ENCODE results near the gene TTC23. TPM values are rescaled to one million over a fixed set of nuclear protein-coding genes. Genes with fewer than 3 reads are reported as not detected.

The TTC23 gene
- total RNA-seq, 1 donor from 2014 or later = 23.1 TPM

DNA sequence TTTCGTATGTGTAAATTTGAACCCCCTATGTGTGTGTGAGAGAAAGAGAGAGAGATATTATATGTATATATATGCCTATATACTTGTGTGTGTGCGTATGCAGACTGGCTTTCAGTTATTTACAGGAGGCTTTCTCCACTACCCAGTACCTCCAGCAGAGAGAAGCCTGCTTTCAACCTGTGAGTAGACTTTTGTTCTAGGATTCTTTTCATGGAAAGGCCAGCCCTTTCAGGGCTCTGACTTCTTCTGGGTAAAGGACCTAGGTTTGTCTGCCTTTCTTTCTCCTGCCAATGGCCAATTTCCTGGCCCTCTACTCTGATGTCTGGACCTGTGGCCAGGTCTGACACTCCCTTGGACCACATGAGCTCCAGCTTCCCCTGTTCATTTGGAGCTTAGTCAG is 25.7 kb upstream of the TTC23 start:
- no peaks in the 10 kb centered on the region for H3K9me3 Mint-ChIP-seq (ENCODE audit: unreplicated experiment)
- H3K27ac Mint-ChIP-seq (ENCODE audit: unreplicated experiment) = no peak overlapping the region
- DNase-seq (ENCODE audit: extremely low spot score, unreplicated experiment) = no peak
- no peak overlapping the region for H3K4me3 Mint-ChIP-seq (ENCODE audit: unreplicated experiment)
- no peaks in the 10 kb centered on the region for H3K27me3 Mint-ChIP-seq (ENCODE audit: unreplicated experiment)
- H3K36me3 Mint-ChIP-seq (ENCODE audit: unreplicated experiment) = peaks cover 11% of the 10 kb centered on the region
- TF ChIP-seq, protein P1, sequence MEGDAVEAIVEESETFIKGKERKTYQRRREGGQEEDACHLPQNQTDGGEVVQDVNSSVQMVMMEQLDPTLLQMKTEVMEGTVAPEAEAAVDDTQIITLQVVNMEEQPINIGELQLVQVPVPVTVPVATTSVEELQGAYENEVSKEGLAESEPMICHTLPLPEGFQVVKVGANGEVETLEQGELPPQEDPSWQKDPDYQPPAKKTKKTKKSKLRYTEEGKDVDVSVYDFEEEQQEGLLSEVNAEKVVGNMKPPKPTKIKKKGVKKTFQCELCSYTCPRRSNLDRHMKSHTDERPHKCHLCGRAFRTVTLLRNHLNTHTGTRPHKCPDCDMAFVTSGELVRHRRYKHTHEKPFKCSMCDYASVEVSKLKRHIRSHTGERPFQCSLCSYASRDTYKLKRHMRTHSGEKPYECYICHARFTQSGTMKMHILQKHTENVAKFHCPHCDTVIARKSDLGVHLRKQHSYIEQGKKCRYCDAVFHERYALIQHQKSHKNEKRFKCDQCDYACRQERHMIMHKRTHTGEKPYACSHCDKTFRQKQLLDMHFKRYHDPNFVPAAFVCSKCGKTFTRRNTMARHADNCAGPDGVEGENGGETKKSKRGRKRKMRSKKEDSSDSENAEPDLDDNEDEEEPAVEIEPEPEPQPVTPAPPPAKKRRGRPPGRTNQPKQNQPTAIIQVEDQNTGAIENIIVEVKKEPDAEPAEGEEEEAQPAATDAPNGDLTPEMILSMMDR (IDR thresholded peaks at IDR 0.05) = no peak
- peaks cover 21% of the 10 kb centered on the region for H3K4me1 Mint-ChIP-seq (ENCODE audit: unreplicated experiment)

- H3K4me1 Mint-ChIP-seq (ENCODE audit: unreplicated experiment) = peaks cover 15% of the 10 kb centered on the region
- peak overlapping the region; percentile 17 for H3K27ac Mint-ChIP-seq (ENCODE audit: unreplicated experiment)
- no peak for DNase-seq (ENCODE audit: extremely low spot score, unreplicated experiment)
- no peaks in the 10 kb centered on the region for H3K9me3 Mint-ChIP-seq (ENCODE audit: unreplicated experiment)
- peaks cover 1% of the 10 kb centered on the region for H3K36me3 Mint-ChIP-seq (ENCODE audit: unreplicated experiment)
- TF ChIP-seq, protein P1 (IDR thresholded peaks at IDR 0.05) = no peak
- no peaks in the 10 kb centered on the region for H3K27me3 Mint-ChIP-seq (ENCODE audit: unreplicated experiment)
- H3K4me3 Mint-ChIP-seq (ENCODE audit: unreplicated experiment) = no peak overlapping the region
Measured at GRCh38 chr15:99273801-99274200, 24.4 kb upstream of the TTC23 start.

- Mint-ChIP-seq H3K9me3 (ENCODE audit: unreplicated experiment) (no peaks in the 10 kb centered on the region), H3K36me3 (ENCODE audit: unreplicated experiment) (peaks cover 8% of the 10 kb centered on the region), H3K4me3 (ENCODE audit: unreplicated experiment) (no peak overlapping the region), H3K27ac (ENCODE audit: unreplicated experiment) (no peak overlapping the region), H3K27me3 (ENCODE audit: unreplicated experiment) (no peaks in the 10 kb centered on the region), H3K4me1 (ENCODE audit: unreplicated experiment) (peaks cover 8% of the 10 kb centered on the region)
- no peak for DNase-seq (ENCODE audit: extremely low spot score, unreplicated experiment)
- TF ChIP-seq, protein P1 (IDR thresholded peaks at IDR 0.05) = no peak
Measured at GRCh38 chr15:99268431-99268830, 19.1 kb upstream of the TTC23 start.

GRCh38 chr15:99267957-99268356 is 18.6 kb upstream of the TTC23 start:
- H3K4me3 Mint-ChIP-seq (ENCODE audit: unreplicated experiment) = no peak overlapping the region
- H3K9me3 Mint-ChIP-seq (ENCODE audit: unreplicated experiment) = no peaks in the 10 kb centered on the region
- TF ChIP-seq, protein P1 (IDR thresholded peaks at IDR 0.05) = no peak
- H3K27me3 Mint-ChIP-seq (ENCODE audit: unreplicated experiment) = no peaks in the 10 kb centered on the region
- peaks cover 4% of the 10 kb centered on the region for H3K4me1 Mint-ChIP-seq (ENCODE audit: unreplicated experiment)
- DNase-seq (ENCODE audit: extremely low spot score, unreplicated experiment) = no peak
- peaks cover 9% of the 10 kb centered on the region for H3K36me3 Mint-ChIP-seq (ENCODE audit: unreplicated experiment)
- H3K27ac Mint-ChIP-seq (ENCODE audit: unreplicated experiment) = no peak overlapping the region

GRCh38 chr15:99265541-99266070 is 16.2 kb upstream of the TTC23 start:
- TF ChIP-seq, protein P1 (IDR thresholded peaks at IDR 0.05) = no peak
- Mint-ChIP-seq H3K9me3 (ENCODE audit: unreplicated experiment) (no peaks in the 10 kb centered on the region), H3K4me1 (ENCODE audit: unreplicated experiment) (peaks cover 4% of the 10 kb centered on the region)

More at GRCh38 chr15:99265541-99266070, 16.2 kb upstream of the TTC23 start:
- Mint-ChIP-seq H3K27ac (ENCODE audit: unreplicated experiment) (no peak overlapping the region), H3K36me3 (ENCODE audit: unreplicated experiment) (peaks cover 9% of the 10 kb centered on the region), H3K27me3 (ENCODE audit: unreplicated experiment) (no peaks in the 10 kb centered on the region), H3K4me3 (ENCODE audit: unreplicated experiment) (no peak overlapping the region)
- DNase-seq (ENCODE audit: extremely low spot score, unreplicated experiment) = no peak
